Endothelial cell of hepatic sinusoid (primary cell): ENCODE results near the gene ZNF628.
"Not testable (repeated sequence)": the region's sequence is repeated elsewhere in the genome, so short reads cannot be mapped to it uniquely, and the experiment has no call there.

ENCODE experiments used
- in situ Hi-C: cut with HindIII; loops from 2 replicates; pipeline ENCODE4 v1.10.0; 2017; ENCODE audit warnings: low sequenced_read_pairs

The ZNF628 gene

DNA sequence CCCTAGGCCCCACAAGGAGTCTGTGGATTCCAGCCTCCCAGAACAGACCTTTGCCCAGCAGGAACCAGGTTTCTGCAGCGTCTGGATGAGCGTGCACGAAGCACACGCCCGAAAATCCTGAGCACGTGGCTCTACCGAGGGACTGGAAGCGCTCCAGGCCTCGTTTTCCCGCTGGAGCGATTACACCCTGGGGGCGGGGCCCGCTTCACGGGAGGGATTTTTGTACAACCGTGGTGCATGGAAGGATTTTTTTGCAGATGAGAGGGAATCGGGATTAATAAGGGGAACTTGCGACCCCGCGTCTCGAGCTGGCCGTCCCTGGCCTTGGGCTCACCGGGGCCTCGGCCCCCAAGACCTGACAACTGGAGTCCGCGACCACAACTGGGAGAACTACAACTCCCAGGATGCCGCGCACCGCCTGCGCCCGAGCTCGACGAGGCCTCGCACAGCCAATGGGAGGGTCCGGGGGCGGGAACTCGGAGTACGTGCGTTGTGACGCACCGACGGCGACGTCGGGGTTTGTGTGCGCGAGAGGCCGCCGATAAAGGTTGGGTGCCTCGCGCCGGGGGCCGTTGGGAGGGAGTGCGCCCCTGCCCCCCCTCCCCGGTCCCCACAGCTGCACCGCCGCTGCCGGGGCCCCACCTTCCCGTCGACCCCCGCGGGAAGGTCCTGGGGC lies at the start of gene ZNF628:
Gene ZNF628 (plus strand): TSS at position 518 of the 676 bp plus-strand sequence. CDS start 3,294 bp downstream, outside the sequence.
- in situ Hi-C loops = loop anchor here (10.0 kb wide), 2 partner anchors 121 to 301 kb away; partner anchors contain the start of gene COX6B2

DNA sequence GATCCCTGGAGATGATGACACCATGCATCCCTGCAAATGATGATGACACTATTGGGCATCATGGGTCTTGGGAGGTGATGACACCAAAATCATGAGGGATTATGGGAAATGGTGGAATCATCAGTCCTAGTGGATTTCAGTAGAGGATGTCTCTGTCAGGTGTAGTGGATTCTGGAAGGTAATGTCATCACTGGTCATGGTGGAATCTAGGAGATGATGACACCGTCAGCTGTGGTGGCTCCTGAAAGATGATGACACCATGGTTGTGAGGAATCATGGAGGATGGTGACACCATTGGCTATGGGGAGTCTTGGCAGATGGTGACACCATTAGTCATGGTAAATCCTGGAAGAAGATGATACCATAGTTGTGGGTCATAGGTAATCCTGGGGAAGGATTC lies 45.2 kb upstream of the ZNF628 start:
- in situ Hi-C loops = no loop called here

GRCh38 chr19:55432241-55432959 lies 44.0 kb upstream of the ZNF628 start:
- in situ Hi-C loops = no loop called here

- in situ Hi-C loops = no loop called here
Observed at GRCh38 chr19:55433292-55433691, 43.1 kb upstream of the ZNF628 start.

DNA sequence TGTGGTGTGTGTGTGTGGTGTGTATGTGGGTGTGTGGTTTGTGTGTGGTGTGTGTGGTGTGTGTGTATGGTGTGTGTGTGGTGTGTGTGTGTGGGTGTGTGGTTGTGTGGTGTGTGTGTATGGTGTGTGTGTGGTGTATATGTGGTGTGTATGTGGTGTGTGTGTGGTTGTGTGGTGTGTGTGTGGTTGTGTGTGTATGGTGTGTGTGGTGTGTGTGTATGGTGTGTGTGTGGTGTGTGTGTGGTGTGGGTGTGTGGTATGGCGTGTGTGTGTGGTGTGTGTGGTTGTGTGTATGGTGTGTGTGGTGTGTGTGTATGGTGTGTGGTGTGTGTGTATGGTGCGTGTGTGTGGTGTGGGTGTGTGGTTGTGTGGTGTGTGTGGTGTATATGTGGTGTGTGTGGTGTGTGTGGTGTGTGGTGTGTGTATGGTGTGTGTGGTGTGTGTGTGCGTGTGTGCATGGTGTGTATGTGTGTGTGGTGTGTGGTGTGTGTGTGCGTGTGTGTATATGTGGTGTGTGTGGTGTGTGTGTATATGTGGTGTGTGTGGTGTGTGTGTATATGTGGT lies 42.0 kb upstream of the ZNF628 start:
- in situ Hi-C loops = no loop called here

- in situ Hi-C loops = no loop called here
Observed at GRCh38 chr19:55435020-55435419, 41.4 kb upstream of the ZNF628 start.

DNA sequence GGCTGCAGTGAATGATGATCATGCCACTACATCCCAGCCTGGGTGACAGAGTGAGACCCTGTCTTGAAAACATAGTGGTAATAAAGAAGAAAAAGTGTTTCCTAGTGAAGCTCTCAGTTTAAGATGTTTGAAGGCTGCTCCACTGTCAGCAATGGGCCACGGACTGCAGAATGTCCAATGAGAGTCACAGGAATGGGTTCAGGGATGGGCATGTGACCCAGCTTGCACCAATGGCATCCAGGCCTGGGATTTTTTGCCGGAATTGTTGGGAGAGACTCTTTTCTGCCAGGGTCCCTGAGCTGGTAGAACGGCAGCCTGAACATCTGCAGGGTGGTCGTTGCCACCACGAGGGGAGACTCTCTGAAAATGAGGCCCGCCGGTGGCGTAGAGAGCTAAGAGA lies 39.6 kb upstream of the ZNF628 start:
- in situ Hi-C loops = no loop called here

DNA sequence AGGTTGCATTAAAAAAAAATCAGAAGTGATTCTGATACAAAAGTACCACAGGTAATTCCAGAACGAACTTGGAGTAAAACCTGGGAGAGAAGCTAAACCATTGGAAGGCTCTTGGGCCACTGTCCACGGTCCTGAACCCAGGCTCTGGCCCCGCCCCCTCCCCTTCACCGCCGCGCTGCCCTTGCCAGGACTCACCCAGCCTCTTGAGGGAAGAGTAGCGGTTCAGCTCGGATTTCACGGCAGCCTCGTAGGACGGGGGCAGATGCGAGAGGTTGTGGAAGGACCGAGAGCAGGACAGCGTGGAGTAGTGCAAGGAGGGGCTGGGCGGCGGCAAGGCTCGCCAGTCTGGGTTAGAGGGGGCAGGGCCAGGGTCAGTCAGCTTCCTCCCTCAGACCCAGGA lies 39.0 kb upstream of the ZNF628 start:
- in situ Hi-C loops = no loop called here

DNA sequence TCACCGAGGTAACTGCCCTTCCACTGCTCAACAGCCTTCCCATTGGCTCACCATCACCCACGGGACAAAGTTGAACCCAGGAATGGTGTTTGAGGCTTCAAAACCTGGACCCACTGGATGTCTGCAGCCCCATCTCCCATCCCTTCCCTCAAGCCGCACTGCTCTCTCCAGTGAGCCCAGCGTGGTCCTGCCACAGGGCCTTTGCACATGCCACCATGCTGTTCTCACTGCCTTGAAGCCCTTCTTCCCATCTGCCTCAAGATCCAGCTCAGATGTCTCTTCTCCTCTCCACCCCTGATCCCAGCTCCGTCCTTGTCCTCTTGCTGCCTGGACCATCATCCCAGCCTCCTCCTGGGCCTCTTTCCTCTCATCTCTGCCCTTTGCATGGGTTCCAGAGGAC lies 37.4 kb upstream of the ZNF628 start:
- in situ Hi-C loops = no loop called here

- in situ Hi-C loops = no loop called here
Observed at GRCh38 chr19:55440411-55441105, 35.9 kb upstream of the ZNF628 start.

- in situ Hi-C loops = no loop called here
Observed at GRCh38 chr19:55441319-55441691, 35.1 kb upstream of the ZNF628 start.

GRCh38 chr19:55441692-55442321 lies 34.6 kb upstream of the ZNF628 start:
- in situ Hi-C loops = no loop called here

GRCh38 chr19:55442372-55442961 lies 34.0 kb upstream of the ZNF628 start:
- in situ Hi-C loops = no loop called here

- in situ Hi-C loops = no loop called here
Observed at GRCh38 chr19:55443045-55443823, 33.2 kb upstream of the ZNF628 start, which contains the start of gene SHISA7. TSS of gene SHISA7 (minus strand) at chr19:55443300. CDS start at chr19:55442863, 437 bp downstream.

DNA sequence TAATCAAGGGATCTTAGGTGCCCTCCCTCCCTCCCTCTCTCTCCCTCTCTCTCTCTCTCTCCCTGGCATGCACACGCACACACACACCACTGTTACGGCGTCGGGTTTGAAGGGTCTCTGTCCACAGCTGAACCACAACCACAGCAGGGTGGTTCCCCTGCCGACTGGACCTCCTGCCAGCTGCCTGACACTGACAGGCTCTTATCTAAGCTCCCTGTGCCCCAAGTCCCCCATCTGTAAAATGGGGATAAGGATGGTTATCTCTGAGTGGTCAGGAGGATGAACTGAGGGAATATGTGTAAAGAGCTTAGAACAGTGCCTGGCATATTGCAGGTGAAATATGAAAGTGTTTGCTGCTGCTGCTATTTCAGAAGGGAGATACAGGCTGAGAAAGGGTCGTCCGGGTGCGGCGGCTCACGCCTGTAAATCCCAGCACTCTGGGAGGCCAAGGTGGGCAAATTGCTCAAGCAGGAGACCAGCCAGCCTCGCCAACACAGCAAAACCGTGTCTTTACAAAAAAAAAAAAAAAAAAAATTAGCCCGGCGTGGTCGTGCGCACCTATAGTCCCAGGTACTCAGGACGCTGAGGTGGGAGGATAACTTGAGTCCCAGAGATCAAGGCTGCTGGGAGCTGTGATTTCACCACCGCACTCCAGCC lies 32.5 kb upstream of the ZNF628 start:
- in situ Hi-C loops = no loop called here

GRCh38 chr19:55444646-55445045 lies 31.8 kb upstream of the ZNF628 start:
- in situ Hi-C loops = no loop called here

GRCh38 chr19:55446060-55446459 lies 30.4 kb upstream of the ZNF628 start:
- in situ Hi-C loops = no loop called here

- in situ Hi-C loops = no loop called here
Observed at GRCh38 chr19:55447421-55448174, 28.8 kb upstream of the ZNF628 start.

DNA sequence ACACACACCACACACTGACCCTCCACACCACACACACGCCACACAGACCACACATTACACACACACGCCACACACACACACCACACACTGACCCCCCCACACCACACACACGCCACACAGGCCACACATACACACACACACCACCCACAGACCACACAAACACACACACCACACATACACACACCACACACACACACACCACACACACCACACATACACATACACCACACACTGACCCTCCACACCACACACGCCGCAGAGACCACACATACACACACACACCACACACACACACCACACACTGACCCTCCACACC lies 28.3 kb upstream of the ZNF628 start:
- in situ Hi-C loops = not testable (repeated sequence)
